GM18951 (cell line): ENCODE data around the gene MAD2L1BP.
A peak's percentile ranks its signal among the peaks of the same experiment; 100 is the strongest.

Experiments
- POLR2A ChIP-seq: IDR thresholded peaks from 4 replicates; pipeline ENCODE4 v1.6.1; 2011; ENCODE audit warnings: mild to moderate bottlenecking; ENCODE audit not compliant: insufficient read length, insufficient read depth; ENCODE audit errors: extremely low read depth
- in situ Hi-C: fragments of 300-500 bp; cut with MboI; formaldehyde crosslinking; loops from one replicate; pipeline ENCODE4 v1.12.0; 2022; ENCODE audit warnings: low sequenced_read_pairs, mixed read lengths, inconsistent platforms; ENCODE audit not compliant: unreplicated experiment

MAD2L1BP gene

DNA sequence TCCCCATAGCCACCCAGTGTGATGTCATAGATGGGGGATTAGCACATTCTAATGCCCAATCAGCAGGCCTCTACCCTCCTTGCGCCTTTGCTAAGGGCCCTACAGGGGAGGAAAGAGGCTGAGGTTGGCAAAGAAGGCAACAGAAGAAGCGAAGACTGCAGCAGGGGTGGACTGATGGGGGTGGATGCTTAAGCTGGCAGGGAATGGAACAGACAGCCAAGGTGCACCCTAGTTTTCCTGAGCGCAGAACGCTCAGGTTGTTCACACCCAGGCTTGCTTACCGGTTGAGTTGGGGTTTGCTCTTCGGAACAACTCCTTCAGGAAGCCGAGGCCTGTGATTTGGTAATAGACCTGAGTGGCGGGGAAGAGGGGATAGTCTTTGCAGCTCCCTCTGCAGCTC, 39.3 kb downstream of the MAD2L1BP start:
- in situ Hi-C loops = no loop called here
- no peak for TF ChIP-seq POLR2A

DNA sequence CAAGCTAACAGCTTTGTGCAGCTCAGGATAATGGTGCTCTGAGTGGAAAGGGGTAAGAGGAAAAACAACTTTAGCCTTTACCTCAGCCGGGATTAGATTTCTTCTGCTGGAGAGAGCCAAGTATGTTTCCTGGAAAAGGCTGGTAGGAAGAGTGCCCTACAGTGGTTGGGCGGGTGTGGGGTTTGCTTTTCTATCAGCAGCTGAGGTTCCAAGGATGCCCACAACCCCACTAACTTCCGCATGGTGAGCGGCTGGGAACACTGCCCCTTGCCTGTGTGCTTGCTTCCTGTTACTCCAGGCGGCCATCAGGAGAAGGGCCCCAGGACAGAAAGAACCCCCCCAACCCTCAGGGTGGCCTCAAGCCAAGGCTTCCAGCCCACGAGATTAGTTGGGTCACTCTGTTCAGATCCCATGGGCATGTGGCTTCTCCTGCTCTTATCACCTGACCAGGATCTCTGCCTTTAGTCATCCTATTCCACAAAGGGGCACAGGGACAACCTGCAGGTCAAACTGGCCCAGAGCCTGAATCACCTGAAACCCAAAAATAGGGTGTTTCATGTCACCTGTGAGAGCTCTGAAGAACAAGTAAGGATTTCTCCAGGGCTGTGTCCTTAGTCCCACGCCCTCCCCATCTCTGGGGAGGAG, 41.4 kb downstream of the MAD2L1BP start:
- in situ Hi-C loops = no loop called here

GRCh38 chr6:43677759-43678158, 42.1 kb downstream of the MAD2L1BP start:
- TF ChIP-seq POLR2A = no peak
- in situ Hi-C loops = no loop called here

More for the DNA sequence above, 41.4 kb downstream of the MAD2L1BP start:
- TF ChIP-seq POLR2A = no peak

GRCh38 chr6:43678341-43678740, 42.7 kb downstream of the MAD2L1BP start:
- no peak for TF ChIP-seq POLR2A
- in situ Hi-C loops = no loop called here

DNA sequence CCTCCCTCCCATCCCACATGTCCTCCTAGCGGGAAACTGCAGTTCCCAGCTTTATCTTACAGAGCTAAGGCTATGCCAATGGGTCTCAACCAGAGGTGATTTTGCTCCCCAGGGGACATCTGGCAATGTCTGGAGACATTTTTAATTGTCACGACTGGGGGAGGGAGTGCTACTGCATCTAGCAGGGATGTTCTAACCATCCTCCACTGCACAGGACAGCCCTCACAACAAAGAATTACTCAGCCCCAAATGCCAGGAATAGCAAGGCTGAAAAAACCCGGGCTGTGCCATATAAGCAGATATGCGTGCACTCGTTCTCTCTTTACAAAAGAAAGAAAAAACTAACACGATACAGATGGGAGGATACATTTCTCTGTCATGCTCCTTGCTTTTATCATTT, 43.4 kb downstream of the MAD2L1BP start:
- in situ Hi-C loops = no loop called here
- no peak for TF ChIP-seq POLR2A

GRCh38 chr6:43680308-43681200, 44.9 kb downstream of the MAD2L1BP start:
- no peak for TF ChIP-seq POLR2A
- in situ Hi-C loops = no loop called here

- in situ Hi-C loops = no loop called here
- no peak for TF ChIP-seq POLR2A
Measured at GRCh38 chr6:43681303-43681702, 45.7 kb downstream of the MAD2L1BP start.

GRCh38 chr6:43682724-43683429, 47.2 kb downstream of the MAD2L1BP start:
- TF ChIP-seq POLR2A = no peak
- in situ Hi-C loops = no loop called here

DNA sequence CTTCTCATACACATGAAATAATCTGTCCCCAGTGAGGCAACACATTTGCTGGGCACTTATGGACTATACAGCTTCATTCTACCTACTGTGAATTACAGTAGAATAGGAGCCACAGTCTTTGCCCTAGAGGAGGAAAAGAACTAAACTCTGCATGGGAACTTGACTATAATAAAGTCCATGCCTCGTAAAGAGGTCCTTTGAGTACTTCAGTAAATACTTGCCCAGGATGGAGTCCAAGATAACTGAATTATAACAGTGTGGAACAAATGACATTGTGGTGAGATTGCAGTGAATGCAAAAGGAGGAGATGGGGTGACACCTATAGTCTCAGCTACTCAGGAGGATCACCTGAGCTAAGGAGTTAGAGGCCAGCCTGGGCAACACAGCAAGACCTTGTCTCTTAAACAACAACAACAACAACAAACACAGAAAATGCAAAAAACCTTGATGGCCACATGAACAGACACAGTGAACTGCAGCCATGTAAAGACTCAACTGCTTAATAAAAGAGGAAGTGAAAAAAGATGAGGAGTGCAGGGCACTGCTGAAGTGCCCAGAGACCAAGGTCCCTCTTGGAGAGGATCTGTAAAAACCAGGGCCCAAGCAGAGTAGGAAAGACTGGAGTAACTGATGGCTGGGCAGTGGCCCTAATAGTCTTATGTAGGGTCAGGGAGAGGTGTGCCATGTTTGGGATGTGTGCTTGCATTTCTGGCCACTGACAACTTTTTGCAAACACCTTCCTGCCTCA, 48.2 kb downstream of the MAD2L1BP start:
- TF ChIP-seq POLR2A = no peak
- in situ Hi-C loops = no loop called here

GRCh38 chr6:43687079-43687436, 51.4 kb downstream of the MAD2L1BP start:
- in situ Hi-C loops = no loop called here
- no peak for TF ChIP-seq POLR2A

GRCh38 chr6:43687437-43688347, 52.1 kb downstream of the MAD2L1BP start, which contains the start of gene MRPS18A:
Gene MRPS18A (minus strand): TSS chr6:43687791. CDS start chr6:43687779, 12 bp downstream.
- TF ChIP-seq POLR2A = peak; percentile 87
- in situ Hi-C loops = no loop called here

GRCh38 chr6:43689421-43689820, 53.8 kb downstream of the MAD2L1BP start:
- no peak for TF ChIP-seq POLR2A
- in situ Hi-C loops = no loop called here
